ENCODE measurements around the gene ZDHHC16.

DNA sequence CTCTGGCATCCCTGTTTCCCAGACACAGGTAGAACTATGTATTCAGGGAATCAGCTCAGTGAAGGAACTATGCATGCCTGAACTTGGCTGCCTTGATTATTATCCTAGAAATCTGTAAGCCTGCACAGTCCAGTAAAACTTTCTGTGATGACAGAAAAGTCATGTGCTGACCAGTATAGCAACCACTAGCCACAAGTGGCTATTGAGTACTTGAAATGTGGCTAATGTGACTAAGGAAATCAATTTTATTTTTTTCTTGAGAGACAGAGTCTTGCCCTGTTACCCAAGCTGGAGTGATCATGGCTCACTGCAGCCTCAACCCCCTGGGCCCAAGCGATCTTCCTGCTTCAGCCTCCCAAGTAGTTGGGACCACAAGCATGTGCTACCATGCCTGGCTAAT is 3.7 kb upstream of the ZDHHC16 start:
- TF ChIP-seq, protein P1, sequence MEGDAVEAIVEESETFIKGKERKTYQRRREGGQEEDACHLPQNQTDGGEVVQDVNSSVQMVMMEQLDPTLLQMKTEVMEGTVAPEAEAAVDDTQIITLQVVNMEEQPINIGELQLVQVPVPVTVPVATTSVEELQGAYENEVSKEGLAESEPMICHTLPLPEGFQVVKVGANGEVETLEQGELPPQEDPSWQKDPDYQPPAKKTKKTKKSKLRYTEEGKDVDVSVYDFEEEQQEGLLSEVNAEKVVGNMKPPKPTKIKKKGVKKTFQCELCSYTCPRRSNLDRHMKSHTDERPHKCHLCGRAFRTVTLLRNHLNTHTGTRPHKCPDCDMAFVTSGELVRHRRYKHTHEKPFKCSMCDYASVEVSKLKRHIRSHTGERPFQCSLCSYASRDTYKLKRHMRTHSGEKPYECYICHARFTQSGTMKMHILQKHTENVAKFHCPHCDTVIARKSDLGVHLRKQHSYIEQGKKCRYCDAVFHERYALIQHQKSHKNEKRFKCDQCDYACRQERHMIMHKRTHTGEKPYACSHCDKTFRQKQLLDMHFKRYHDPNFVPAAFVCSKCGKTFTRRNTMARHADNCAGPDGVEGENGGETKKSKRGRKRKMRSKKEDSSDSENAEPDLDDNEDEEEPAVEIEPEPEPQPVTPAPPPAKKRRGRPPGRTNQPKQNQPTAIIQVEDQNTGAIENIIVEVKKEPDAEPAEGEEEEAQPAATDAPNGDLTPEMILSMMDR (IDR thresholded peaks at IDR 0.05): no peak
- TF ChIP-seq ZFX (IDR thresholded peaks at IDR 0.05; ENCODE audit: borderline replicate concordance): no peak
